ENCODE data around the gene FKBP4.
"Not testable (repeated sequence)": the region's sequence is repeated elsewhere in the genome, so short reads cannot be mapped to it uniquely, and the experiment has no call there.

Gene FKBP4

GRCh38 chr12:2794736-2795289, at the start of gene FKBP4:
TSS of gene FKBP4 (plus strand) at chr12:2794970. CDS start at chr12:2795140, 170 bp downstream.
- DNase-seq: peak; percentile 86

DNA sequence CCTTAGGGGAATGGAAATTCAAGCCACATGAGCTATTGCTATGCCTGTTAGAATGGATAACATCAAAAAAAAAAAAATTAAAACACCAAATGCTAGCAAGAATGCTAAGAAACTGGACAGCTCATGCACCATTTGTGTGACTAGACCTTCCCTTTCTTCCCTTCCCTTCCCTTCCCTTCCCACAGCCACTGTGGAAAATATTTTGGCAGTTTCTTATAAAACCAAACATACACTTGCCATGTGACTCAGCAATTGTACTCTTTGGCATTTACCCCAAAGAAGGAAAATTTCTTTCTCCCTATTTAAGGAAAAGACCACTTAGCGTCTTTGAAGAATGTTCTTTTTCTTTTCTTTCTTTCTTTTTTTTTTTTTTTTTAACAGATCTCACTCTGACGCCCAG, 49.1 kb upstream of the FKBP4 start:
- no peak for DNase-seq

DNA sequence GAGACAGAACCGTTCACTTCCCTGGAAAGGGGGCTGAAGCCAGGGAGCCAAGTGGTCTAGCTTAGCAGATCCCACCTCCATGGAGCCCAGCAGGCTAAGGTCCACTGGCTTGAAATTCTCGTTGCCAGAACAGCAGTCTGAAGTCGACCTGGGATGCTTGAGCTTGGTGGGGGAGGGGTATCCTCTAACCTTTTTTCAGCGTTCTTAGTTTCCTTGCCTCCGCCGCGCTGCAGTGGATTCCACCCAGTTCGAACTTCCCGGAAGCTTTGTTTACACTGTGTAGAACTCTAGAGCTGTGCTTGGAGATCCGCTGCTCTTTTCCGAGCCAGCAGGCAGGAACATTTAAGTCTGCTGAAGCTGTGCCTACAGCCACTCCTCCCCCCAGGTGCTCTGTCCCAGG, 45.2 kb upstream of the FKBP4 start:
- DNase-seq: no peak

GRCh38 chr12:2750185-2750584, 44.6 kb upstream of the FKBP4 start:
- no peak for DNase-seq

- no peak for DNase-seq
Observed at GRCh38 chr12:2751230-2751629, 43.5 kb upstream of the FKBP4 start.

DNA sequence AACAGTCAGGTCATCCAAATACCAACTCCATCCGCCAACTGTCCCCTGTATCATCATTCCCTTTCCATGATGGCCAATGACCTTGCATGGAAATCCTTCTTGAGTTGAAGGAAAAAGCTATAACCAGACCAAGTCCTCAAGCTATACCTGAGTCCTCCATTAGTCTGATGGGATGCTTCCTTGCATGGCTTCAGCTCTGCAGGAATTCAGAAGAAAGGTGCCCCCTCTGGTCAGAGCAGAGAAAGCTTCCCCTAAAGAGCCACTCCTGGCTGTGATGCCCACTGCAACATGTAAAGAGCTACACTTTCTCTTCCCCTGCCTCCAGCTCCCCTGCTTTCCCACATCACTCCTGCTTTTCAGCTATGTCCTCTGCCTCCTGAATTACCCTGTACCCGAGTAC, 43.1 kb upstream of the FKBP4 start:
- DNase-seq: no peak

- peak; percentile 70 for DNase-seq
Observed at GRCh38 chr12:2752676-2753371, 41.9 kb upstream of the FKBP4 start.

DNA sequence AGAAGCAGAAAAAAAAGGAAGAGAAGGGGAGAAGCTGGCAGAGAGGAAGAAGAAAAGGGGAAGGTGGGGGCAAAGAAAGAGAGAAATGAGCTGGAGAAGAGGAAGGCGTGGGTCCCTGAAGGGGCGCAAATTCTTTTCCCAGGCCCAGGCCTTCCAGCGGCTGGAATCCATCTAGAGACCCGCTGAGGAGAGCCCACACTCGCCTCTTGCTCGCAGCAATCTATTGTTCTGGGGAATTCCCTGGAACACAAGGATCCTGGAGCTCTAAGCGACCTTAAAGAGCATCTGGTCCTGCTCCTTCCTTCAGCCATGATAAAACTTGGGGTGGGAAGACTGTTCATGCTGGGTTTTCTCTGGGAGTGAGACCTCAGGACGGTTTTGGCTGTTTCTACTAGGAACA, 41.2 kb upstream of the FKBP4 start:
- no peak for DNase-seq

- DNase-seq: no peak
Observed at GRCh38 chr12:2754208-2754607, 40.6 kb upstream of the FKBP4 start.

- no peak for DNase-seq
Observed at GRCh38 chr12:2756756-2757155, 38.0 kb upstream of the FKBP4 start.

- no peak for DNase-seq
Observed at GRCh38 chr12:2759733-2760132, 35.0 kb upstream of the FKBP4 start.

DNA sequence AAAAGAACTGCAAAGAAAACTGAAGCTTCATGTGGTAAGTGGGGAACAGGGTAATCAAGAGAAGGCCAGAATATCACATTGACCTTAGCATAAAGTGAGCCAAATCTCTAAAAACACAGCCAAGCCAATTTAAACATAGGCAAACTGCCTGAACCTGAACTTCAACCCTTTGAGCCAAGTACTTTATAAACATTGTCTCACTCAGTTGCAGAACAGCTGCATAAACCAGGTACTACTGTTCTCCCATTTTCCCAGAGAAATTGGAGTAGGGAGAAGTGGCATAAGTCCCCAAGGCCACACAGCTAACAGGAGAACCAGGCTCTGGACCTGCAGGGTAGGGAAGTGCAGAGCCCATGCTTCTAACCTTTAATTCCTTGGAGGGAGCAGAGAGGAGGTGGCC, 30.4 kb upstream of the FKBP4 start:
- no peak for DNase-seq

DNA sequence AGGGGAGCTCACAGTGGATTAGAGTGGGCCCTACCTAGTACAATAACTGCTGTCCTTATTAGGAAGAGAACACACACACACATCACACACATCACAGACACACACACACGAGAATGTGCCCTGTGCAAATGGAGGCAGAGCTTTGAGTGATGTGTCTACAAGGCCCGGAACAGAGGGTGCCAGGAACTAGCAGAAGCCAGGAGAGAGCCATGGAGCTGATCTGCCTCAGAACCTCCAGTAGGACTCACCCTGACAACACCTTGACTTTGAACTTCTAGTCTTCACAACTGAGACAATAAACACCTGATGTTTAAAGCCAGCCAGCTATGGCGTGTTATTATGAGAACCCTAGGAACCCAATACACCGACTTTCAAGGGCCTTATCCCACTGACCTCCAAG, 29.7 kb upstream of the FKBP4 start:
- DNase-seq: no peak

GRCh38 chr12:2765608-2766007, 29.2 kb upstream of the FKBP4 start:
- no peak for DNase-seq

DNA sequence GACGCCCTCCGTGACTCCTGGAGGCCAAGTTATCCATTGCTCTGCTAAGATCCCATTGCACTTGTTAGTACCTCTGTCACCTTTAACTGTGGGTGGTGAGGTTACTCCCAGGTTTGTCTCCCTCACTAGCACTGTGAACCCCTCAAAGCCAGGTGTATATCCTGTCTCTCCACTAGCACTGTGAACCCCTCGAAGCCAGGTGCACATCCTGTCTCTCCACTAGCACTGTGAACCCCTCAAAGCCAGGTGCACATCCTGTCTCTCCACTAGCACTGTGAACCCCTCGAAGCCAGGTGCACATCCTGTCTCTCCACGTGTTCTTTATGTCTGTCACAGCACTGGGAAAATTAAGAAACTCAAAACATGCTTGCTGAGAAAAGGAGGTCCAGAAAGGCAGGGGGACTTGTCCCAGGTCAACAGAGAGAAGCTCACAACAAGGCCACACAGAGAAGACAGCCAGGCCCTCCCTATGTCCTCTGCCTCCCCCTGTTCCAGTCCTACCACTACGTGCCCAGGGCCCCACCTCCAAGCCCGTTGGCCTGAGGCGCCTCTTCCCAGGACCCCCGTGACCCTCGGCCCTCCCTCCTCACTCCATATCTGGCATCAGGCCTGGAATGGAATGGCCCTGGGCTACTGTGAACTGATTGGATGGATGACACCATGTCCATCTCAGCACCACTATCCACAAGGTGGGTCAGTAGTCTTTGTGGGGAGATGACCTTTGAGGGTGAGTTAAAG, 26.4 kb upstream of the FKBP4 start:
- DNase-seq: no peak

GRCh38 chr12:2769866-2770533, 24.8 kb upstream of the FKBP4 start:
- DNase-seq: no peak

DNA sequence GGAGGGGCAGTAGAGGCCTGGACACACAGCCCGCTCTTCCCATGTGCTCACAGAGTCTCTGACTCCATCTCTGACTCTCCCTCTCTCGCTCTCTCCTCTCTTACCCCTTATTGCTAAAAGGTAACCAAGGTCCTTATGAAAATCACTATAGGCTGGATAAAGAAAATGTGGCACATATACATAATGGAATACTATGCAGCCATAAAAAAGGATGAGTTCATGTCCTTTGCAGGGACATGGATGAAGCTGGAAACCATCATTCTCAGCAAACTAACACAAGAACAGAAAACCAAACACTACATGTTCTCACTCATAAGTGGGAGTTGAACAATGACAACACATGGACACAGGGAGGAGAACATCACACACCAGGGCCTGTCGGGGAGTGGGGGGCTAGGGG, 24.2 kb upstream of the FKBP4 start:
- not testable (repeated sequence) for DNase-seq

- DNase-seq: no peak
Observed at GRCh38 chr12:2772370-2772769, 22.4 kb upstream of the FKBP4 start.

- DNase-seq: no peak
Observed at GRCh38 chr12:2773199-2773875, 21.4 kb upstream of the FKBP4 start.

DNA sequence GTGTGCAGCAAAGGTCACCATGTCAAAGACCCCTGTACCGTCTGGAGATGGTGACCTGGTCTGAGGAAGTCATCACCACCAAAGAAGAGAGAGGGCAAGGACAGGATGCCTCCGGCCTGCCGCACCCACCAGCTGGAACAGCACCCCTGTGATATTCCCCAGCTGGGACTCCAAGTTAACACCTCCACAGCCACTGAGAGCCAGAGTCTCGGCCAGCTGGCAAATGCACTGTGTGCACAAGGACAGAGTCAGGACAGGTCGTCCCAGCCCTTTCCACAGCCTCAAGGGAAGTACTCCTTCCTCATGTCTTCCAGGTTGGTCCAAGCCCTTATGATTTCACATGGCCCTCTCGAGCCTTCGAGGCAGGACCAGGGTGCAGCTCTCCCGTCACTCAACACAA, 19.3 kb upstream of the FKBP4 start:
- DNase-seq: no peak

- DNase-seq: no peak
Observed at GRCh38 chr12:2776129-2776806, 18.5 kb upstream of the FKBP4 start.

DNA sequence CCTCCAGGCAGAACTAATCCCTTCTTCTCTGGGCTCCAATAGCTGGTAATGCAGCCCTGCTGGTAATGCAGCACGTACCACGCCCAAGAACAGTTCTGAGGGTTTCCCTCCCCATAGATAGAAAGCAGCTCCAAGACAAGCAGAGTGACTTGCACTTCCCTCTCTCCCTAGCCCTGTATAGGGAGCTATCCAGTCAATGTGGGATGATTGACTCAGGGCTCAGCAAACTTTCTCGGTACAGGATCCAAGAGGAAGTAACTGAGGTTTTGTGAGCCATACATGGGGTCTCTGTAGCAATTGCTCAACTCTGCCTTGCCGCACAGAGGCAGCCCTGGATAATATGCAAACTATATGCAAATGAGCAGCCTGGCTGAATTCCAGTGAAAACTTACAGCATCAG, 15.5 kb upstream of the FKBP4 start:
- peak; percentile 23 for DNase-seq

Measured in GDM1 (cell line).